Stimulated activated CD4-positive, alpha-beta T cell treated with anti-CD3 and anti-CD28 coated beads, Interleukin-15, amount 100 ng/mL, for 48 hours (primary cell): ENCODE measurements around the gene RIN1.
"Not testable (repeated sequence)": the region's sequence is repeated elsewhere in the genome, so short reads cannot be mapped to it uniquely, and the experiment has no call there.

Source experiments
- DNase-seq, 2 donors: peaks; one replicate each; pipeline ENCODE4 v3.0.0-alpha.2; 2020; ENCODE audit warnings: low read depth in 2 of 2

Gene RIN1

GRCh38 chr11:66320289-66320688 is 15.9 kb downstream of the RIN1 start:
- DNase-seq, result not testable (repeated sequence)

- no peak for DNase-seq
Observed at GRCh38 chr11:66318600-66318970, 17.6 kb downstream of the RIN1 start.

- no peak for DNase-seq
Observed at GRCh38 chr11:66317723-66318599, 18.3 kb downstream of the RIN1 start.

GRCh38 chr11:66317322-66317722 is 18.9 kb downstream of the RIN1 start:
- DNase-seq, result peak in 1 of 2 donors; percentile 33

- DNase-seq, result no peak
Observed at GRCh38 chr11:66316849-66317251, 19.4 kb downstream of the RIN1 start, which contains the start of gene CD248. TSS of gene CD248 (minus strand) at chr11:66317044. CDS start at chr11:66317027, 17 bp downstream.

- no peak for DNase-seq
Observed at GRCh38 chr11:66315921-66316811, 20.1 kb downstream of the RIN1 start.

- no peak for DNase-seq
Observed at GRCh38 chr11:66315498-66315885, 20.7 kb downstream of the RIN1 start.

- no peak for DNase-seq
Observed at GRCh38 chr11:66314561-66315497, 21.4 kb downstream of the RIN1 start.

- DNase-seq, result no peak
Observed at GRCh38 chr11:66314186-66314501, 22.1 kb downstream of the RIN1 start.

- DNase-seq, result no peak
Observed at GRCh38 chr11:66313321-66314185, 22.7 kb downstream of the RIN1 start.

GRCh38 chr11:66312549-66313320 is 23.5 kb downstream of the RIN1 start:
- DNase-seq, result peak; percentile 94 to 96

- DNase-seq, result peak; percentile 93 to 95
Observed at GRCh38 chr11:66311965-66312548, 24.2 kb downstream of the RIN1 start.

GRCh38 chr11:66311470-66311964 is 24.7 kb downstream of the RIN1 start:
- no peak for DNase-seq

- DNase-seq, result not testable (repeated sequence)
Observed at GRCh38 chr11:66310803-66311440, 25.3 kb downstream of the RIN1 start.

GRCh38 chr11:66310324-66310723 is 25.9 kb downstream of the RIN1 start:
- DNase-seq, result no peak

- DNase-seq, result no peak
Observed at GRCh38 chr11:66309475-66309874, 26.8 kb downstream of the RIN1 start.

- no peak for DNase-seq
Observed at GRCh38 chr11:66302656-66303055, 33.6 kb downstream of the RIN1 start.

- no peak for DNase-seq
Observed at GRCh38 chr11:66299186-66299585, 37.0 kb downstream of the RIN1 start.

- no peak for DNase-seq
Observed at GRCh38 chr11:66297610-66298009, 38.6 kb downstream of the RIN1 start.
